AG10803 (cell line): ENCODE measurements around the gene FBXL5.
"Not testable (repeated sequence)": the region's sequence is repeated elsewhere in the genome, so short reads cannot be mapped to it uniquely, and the experiment has no call there.

ENCODE experiments used
- DNase-seq: peaks from one replicate; pipeline ENCODE4 v3.0.0; 2010; ENCODE audit warnings: low read depth
- H3K4me3 ChIP-seq: 2 replicates; pipeline ENCODE4 v1.5.1; 2011; ENCODE audit warnings: mild to moderate bottlenecking, low read length, control low read depth
- TF ChIP-seq, protein P1 (sequence below): conservative IDR thresholded peaks from 2 replicates; pipeline ENCODE4 v1.5.1; 2011; ENCODE audit warnings: mild to moderate bottlenecking, low read length, control low read depth, inconsistent platforms

Gene FBXL5

DNA sequence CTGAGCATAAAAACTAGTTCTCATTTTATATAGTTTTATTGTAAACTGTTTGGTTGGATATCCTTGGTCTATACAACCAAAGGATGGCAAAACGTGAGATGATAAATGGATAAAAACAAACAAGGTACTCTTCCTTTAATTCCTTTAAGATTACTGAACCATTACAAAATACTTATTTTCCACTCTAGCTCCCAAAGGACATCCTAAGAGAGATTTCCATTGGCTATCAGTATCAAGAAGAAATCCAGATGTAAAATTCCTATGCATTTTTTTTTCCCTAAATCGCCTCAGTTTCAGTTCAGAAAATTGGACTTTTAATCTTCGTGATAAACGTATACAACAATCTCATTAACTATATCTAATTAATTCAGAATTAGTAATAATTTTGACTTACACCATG, 2.3 kb downstream of the FBXL5 start:
- peak overlapping the region; percentile 78 for H3K4me3 ChIP-seq

DNA sequence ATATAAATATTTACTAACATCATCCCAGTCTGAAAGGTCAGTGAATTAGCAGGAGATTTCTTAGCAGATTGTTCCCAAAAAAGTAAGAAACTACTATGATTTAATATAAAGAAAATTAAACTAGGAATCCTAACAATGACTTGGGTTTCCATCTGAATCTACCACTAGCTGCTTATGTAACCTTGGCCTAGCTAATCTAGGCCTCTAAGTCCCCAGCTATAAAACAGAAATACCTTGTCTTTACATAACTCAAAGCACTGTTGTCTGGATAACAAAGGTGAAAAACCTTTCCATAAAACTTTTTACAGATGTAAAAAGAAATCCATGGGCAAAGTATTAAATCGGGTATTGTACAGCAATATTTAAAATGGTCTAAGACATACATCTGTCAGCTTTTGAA, 3.0 kb downstream of the FBXL5 start:
- DNase-seq, result no peak
- TF ChIP-seq, protein P1, sequence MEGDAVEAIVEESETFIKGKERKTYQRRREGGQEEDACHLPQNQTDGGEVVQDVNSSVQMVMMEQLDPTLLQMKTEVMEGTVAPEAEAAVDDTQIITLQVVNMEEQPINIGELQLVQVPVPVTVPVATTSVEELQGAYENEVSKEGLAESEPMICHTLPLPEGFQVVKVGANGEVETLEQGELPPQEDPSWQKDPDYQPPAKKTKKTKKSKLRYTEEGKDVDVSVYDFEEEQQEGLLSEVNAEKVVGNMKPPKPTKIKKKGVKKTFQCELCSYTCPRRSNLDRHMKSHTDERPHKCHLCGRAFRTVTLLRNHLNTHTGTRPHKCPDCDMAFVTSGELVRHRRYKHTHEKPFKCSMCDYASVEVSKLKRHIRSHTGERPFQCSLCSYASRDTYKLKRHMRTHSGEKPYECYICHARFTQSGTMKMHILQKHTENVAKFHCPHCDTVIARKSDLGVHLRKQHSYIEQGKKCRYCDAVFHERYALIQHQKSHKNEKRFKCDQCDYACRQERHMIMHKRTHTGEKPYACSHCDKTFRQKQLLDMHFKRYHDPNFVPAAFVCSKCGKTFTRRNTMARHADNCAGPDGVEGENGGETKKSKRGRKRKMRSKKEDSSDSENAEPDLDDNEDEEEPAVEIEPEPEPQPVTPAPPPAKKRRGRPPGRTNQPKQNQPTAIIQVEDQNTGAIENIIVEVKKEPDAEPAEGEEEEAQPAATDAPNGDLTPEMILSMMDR, result no peak
- no peak overlapping the region; the same call in 1 of the 2 replicates for H3K4me3 ChIP-seq

More for the DNA sequence above, 2.3 kb downstream of the FBXL5 start:
- DNase-seq, result no peak
- TF ChIP-seq, protein P1, result no peak

DNA sequence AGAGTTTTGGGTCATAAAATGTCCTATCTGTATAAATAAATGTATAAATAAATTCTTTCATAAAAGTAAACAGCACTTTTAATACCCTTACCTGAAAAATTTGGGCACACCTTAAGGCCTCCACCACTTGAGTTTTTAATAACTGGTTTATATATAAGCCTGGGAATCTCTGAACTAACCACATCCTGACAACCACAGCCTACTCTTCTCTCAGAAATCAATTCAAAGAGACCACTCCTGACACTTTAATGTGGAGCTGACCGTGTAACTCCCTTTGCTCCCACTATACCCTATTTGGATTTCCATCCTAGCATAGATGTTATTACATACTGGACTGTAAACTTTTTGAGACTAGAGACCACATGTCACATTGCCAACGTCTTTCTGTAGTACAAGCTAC, 3.5 kb downstream of the FBXL5 start:
- TF ChIP-seq, protein P1, result no peak
- H3K4me3 ChIP-seq, result no peak overlapping the region
- no peak for DNase-seq

DNA sequence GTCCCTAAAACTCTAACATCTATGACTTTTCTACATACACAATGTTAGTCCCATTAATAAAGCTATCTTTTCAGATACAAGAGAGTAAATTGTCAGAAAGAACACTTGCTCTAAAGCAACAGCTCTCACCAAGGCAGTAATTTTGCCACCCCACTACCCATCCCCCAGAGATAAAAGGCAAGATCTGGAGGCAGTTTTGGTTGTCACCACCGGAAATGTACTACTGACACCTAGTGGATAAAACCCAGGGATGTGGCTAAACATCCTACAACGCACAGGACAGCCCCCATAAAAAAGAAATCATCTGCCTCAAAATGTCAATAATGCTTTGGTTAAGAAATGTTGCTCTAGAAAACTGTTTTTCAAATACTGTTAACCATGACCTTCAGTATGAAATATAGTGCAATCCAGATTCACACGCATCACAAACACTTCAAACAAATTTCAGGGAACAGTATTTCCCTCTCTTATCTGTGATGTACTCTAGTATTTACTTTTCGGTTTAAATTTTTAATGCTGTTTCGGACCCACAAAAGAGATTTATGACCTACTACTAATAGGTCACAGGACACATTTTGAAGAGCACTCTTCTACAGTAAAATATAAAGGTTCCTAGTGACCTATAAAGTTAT, 5.1 kb downstream of the FBXL5 start:
- peak; percentile 51 for DNase-seq
- no peak overlapping the region for H3K4me3 ChIP-seq
- TF ChIP-seq, protein P1, result peak; percentile 68

DNA sequence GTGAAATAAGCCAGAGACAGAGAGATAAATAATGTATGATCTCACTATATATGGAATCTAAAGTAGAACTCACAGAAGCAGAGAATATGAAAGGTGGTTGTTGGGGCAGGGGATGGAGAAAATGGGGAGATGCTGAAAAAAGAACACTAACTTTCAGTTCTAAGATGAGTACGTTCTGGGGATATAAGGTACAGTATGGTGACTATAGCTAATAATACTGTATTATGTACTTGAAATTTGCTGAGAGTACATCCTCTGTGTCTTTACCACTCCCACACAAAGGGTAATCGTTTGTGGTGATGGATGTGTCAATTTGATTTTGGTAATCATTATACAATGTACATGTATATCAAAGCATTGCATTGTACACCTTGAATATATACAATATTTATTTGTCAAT, 6.6 kb downstream of the FBXL5 start:
- no peak for DNase-seq
- H3K4me3 ChIP-seq, result no peak overlapping the region
- TF ChIP-seq, protein P1, result no peak

DNA sequence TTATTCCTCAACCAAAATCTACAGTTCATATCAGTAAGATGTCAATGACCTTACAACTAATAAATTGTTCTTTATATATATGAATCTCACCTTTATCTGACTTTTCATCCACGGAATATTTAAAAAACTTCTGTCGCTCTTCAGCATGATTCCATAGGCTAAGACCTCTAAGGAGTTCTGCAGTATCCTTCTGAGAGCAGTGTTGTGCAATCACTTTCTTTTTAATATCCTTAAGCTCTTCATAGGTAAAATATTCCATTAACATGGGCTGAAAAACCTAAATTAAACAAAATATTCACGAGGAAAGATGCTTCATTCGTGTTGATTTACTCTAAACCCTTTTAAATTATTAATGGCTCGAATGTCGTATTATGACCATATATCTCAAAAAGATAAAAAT, 16.7 kb downstream of the FBXL5 start:
- TF ChIP-seq, protein P1, result no peak
- no peak overlapping the region for H3K4me3 ChIP-seq
- DNase-seq, result no peak

DNA sequence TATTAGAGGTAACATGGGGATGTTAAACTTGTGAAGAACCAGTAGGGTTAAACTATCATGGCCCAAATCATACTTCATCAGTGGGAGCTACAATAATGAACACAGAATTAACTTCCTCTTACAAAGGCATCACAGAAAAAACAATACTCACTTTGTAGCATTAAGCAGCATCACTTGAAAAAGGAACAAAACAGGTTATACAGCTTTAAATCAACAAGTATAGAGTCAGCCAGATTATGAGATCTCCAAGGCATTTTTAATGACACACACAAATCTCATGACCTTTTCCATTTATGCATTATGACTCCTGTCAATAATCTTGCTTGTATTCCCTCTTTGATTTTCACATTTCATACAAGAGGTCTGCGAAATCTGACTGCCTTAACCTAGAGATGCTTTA, 18.3 kb downstream of the FBXL5 start:
- TF ChIP-seq, protein P1, result no peak
- DNase-seq, result no peak
- H3K4me3 ChIP-seq, result no peak overlapping the region

DNA sequence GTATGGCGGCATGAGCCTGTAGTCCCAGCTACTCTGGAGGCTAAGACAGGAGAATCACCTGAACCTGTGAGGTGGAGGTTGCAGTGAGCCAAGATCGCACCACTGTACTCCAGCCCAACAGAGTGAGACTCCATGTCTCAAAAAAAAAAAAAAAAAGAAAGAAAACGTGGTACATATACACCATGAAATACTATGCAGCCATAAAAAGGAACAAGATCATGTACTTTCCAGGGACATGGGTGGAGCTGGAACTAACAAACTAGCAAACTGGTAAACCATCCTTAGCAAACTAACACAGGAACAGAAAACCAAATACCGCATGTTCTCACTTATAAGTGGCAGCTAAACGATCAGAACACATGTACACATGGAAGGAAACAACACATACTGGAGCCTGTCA, 37.8 kb downstream of the FBXL5 start:
- DNase-seq, H3K4me3 ChIP-seq: not testable (repeated sequence)

DNA sequence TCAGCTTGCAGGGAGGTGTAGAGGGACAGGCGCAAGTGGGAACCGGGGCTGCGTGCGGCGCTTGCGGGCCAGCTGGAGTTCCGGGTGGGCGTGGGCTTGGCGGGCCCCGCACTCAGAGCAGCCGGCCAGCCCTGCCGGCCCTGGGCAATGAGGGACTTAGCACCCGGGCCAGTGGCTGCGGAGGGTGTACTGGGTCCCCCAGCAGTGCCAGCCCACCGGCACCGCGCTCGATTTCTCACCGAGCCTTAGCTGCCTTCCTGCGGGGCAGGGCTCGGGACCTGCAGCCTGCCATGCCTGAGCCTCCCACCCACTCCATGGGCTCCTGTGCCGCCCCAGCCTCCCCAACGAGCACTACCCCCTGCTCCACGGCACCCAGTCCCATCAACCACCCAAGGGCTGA, 40.3 kb downstream of the FBXL5 start:
- DNase-seq, H3K4me3 ChIP-seq: not testable (repeated sequence)
